Measurements from ENCODE around the gene CMTM2. TPM values are rescaled to one million over a fixed set of nuclear protein-coding genes. Genes with fewer than 3 reads are reported as not detected.
"Not testable (repeated sequence)": the region's sequence is repeated elsewhere in the genome, so short reads cannot be mapped to it uniquely, and the experiment has no call there.

CMTM2 gene
- total RNA-seq, 1 donor from 2014 or later: 0.41 TPM

DNA sequence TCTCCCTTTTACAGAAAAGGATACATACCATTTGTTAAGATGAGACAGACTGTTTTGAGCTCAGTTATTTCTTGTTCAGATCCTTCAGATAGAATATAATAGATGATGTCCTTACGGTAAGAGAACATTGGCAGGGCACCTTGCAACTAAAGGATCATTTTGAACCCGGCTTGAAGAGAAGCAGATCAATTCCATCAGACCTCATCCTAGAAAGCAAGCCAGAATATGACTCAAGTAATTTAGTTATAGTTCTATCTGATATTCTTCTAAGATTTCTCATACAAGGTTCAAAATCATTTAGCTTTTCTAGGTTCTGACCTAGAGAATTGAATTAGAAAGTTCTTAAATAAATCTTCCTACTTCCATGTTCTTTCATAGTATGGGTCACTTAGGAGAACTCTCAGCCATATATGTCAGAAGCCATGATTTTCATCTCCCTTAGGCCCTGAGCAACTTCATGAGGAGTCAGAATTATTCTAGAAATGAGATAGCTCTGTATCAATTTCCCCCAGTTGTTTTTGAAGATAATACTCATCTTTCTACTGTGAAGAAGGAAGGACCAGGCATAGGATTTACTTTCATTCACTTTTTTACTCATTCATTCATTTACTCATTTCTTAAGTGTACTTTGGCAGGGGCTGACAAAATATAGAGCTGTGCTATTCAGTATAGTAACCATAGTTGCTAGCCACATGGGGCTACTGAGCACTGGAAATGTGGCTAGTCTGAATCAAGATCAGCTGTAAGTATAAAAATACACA is 15.5 kb upstream of the CMTM2 start:
- Mint-ChIP-seq H3K4me1 (ENCODE audit: unreplicated experiment) (peaks cover 5% of the 10 kb centered on the region), H3K9me3 (no peaks in the 10 kb centered on the region), H3K4me3 (no peak overlapping the region), H3K27me3 (no peaks in the 10 kb centered on the region), H3K27ac (no peak overlapping the region), H3K36me3 (peaks cover 25% of the 10 kb centered on the region)
- TF ChIP-seq CTCF (conservative IDR thresholded peaks at IDR 0.05): no peak
- no peak for DNase-seq (ENCODE audit: extremely low spot score, unreplicated experiment)

- Mint-ChIP-seq H3K27me3 (no peaks in the 10 kb centered on the region), H3K4me3 (no peak within 1 kb of the TSS), H3K9me3 (no peaks in the 10 kb centered on the region), H3K4me1 (ENCODE audit: unreplicated experiment) (peaks cover 5% of the 10 kb centered on the region), H3K27ac (no peak within 1 kb of the TSS), H3K36me3 (peaks cover 16% of the 10 kb centered on the region)
- no peak for TF ChIP-seq CTCF (conservative IDR thresholded peaks at IDR 0.05)
- no peak for DNase-seq (ENCODE audit: extremely low spot score, unreplicated experiment)
Observed at GRCh38 chr16:66566051-66566901, 13.0 kb upstream of the CMTM2 start, which contains the start of gene CMTM1. Gene CMTM1 (plus strand): TSS chr16:66566439. CDS start chr16:66566514, 75 bp downstream.

DNA sequence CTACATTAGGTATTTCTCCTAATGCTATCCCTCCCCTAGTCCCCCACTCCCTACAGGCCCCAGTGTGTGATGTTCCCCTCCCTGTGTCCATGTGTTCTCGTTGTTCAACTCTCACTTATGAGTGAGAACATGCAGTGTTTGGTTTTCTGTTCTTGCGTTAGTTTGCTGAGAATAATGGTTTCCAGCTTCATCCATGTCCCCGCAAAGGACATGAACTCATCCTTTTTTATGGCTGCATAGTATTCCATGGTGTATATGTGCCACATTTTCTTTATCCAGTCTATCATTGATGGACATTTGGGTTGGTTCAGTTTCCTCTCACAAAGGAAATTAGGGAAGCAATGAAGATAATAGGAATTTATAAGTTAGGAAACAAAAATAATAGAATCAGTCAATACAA is 12.0 kb upstream of the CMTM2 start:
- H3K4me3 Mint-ChIP-seq; DNase-seq (ENCODE audit: extremely low spot score, unreplicated experiment); H3K4me1 Mint-ChIP-seq (ENCODE audit: unreplicated experiment); H3K27me3 Mint-ChIP-seq; H3K27ac Mint-ChIP-seq; H3K9me3 Mint-ChIP-seq: not testable (repeated sequence)
- H3K36me3 Mint-ChIP-seq: peaks cover 13% of the 10 kb centered on the region

- Mint-ChIP-seq H3K27me3 (no peaks in the 10 kb centered on the region), H3K4me1 (ENCODE audit: unreplicated experiment) (no peaks in the 10 kb centered on the region), H3K9me3 (no peaks in the 10 kb centered on the region), H3K36me3 (peaks cover 13% of the 10 kb centered on the region), H3K4me3 (no peak overlapping the region), H3K27ac (no peak overlapping the region)
- no peak for DNase-seq (ENCODE audit: extremely low spot score, unreplicated experiment)
- no peak for TF ChIP-seq CTCF (conservative IDR thresholded peaks at IDR 0.05)
Observed at GRCh38 chr16:66568355-66568754, 10.9 kb upstream of the CMTM2 start.

DNA sequence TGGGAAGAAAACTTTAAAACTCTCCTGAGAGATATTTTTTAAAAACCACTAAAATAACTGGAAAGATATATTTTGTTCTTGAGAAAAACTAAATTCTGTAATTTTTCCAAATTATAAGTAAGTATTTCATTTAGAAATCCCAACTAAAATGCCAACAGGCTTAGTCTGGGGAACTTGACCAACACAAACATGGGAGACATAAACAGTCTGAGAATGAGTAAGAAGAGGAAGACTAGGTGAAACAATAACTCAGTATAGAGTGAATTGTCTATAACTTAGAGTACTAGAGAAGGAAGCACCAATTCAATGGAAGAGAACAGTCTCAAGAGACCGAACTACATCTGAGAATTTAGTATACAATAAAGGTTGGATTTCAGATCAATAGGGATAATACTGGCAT is 10.1 kb upstream of the CMTM2 start:
- DNase-seq (ENCODE audit: extremely low spot score, unreplicated experiment): no peak
- Mint-ChIP-seq H3K4me1 (ENCODE audit: unreplicated experiment) (no peaks in the 10 kb centered on the region), H3K4me3 (no peak overlapping the region), H3K27ac (no peak overlapping the region), H3K9me3 (no peaks in the 10 kb centered on the region), H3K36me3 (peaks cover 13% of the 10 kb centered on the region), H3K27me3 (no peaks in the 10 kb centered on the region)
- no peak for TF ChIP-seq CTCF (conservative IDR thresholded peaks at IDR 0.05)
